ENCODE data around the gene BBS12.

BBS12 gene

GRCh38 chr4:122732329-122733026 is at the start of gene BBS12:
Gene BBS12, plus strand, starts transcription at chr4:122732704. Its CDS starts 9,189 bp downstream, at chr4:122741893.
- TF ChIP-seq, protein P1, sequence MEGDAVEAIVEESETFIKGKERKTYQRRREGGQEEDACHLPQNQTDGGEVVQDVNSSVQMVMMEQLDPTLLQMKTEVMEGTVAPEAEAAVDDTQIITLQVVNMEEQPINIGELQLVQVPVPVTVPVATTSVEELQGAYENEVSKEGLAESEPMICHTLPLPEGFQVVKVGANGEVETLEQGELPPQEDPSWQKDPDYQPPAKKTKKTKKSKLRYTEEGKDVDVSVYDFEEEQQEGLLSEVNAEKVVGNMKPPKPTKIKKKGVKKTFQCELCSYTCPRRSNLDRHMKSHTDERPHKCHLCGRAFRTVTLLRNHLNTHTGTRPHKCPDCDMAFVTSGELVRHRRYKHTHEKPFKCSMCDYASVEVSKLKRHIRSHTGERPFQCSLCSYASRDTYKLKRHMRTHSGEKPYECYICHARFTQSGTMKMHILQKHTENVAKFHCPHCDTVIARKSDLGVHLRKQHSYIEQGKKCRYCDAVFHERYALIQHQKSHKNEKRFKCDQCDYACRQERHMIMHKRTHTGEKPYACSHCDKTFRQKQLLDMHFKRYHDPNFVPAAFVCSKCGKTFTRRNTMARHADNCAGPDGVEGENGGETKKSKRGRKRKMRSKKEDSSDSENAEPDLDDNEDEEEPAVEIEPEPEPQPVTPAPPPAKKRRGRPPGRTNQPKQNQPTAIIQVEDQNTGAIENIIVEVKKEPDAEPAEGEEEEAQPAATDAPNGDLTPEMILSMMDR (IDR thresholded peaks at IDR 0.05; ENCODE audit: low read depth, low read length, missing control alignments): peak; percentile 68
- Histone ChIP-seq H3K27ac (peak within 1 kb of the TSS; percentile 83), H3K27me3 (replicated peaks) (no peaks in the 10 kb centered on the region), H3K4me3 (ENCODE audit: low read depth, low read length) (peak within 1 kb of the TSS; percentile 67), H3K36me3 (replicated peaks) (no peaks in the 10 kb centered on the region)
- peak; percentile 100 for DNase-seq
- in situ Hi-C loops (cut with HindIII; ENCODE audit: low pct_ligation_motif_present, low sequenced_read_pairs): no loop called here

DNA sequence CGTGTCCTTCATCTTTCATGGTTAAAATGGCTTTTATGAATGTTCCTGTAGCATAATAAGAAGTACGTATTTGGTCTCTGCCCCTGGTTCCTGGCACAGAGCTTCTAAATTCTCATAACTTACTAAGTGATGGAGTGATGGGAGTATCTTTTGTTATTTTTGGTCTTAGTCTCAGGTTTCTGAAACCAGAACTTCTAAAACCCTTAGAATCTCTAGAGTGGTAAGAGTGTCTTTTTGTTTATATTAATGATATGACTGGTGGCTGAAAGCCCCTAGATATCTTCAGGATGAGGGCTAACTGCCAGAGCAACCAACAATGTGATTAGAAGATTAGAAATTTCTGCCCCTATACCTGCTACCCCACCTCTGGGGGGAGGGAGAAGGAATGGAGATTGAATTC is 45.8 kb upstream of the BBS12 start:
- in situ Hi-C loops (cut with HindIII; ENCODE audit: low pct_ligation_motif_present, low sequenced_read_pairs): no loop called here
- Histone ChIP-seq H3K27ac (no peak overlapping the region), H3K36me3 (replicated peaks) (no peaks in the 10 kb centered on the region), H3K27me3 (replicated peaks) (no peaks in the 10 kb centered on the region), H3K4me3 (ENCODE audit: low read depth, low read length) (no peak overlapping the region)
- TF ChIP-seq, protein P1 (IDR thresholded peaks at IDR 0.05; ENCODE audit: low read depth, low read length, missing control alignments): no peak
- no peak for DNase-seq

DNA sequence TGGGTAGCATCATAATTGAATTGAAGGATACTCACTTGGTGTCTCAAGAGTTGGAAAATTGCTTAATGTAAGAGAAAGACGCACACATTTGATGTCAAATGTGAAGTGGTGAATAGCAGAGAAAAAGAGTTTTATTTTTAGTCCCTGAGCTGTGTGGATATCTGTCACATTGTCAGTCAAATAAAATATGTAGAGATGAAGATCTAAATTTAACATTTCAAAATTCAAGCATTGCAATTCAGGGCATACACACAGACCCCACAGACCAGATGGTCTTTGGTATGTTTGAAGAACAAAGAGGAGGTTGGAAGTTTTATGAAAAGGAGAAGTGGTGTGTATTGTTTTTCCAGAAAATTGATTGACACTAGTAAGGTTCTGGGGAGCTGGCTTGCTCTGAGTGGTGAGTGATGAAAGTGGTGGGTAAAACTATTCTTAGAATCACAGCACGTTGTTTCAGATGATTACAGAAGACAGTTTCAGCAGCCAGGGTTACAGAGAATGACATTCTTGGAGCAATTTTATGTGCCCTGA is 44.9 kb upstream of the BBS12 start:
- H3K27me3 ChIP-seq (replicated peaks): no peaks in the 10 kb centered on the region
- in situ Hi-C loops (cut with HindIII; ENCODE audit: low pct_ligation_motif_present, low sequenced_read_pairs): no loop called here
- DNase-seq: no peak
- H3K4me3 ChIP-seq (ENCODE audit: low read depth, low read length): no peak overlapping the region
- H3K36me3 ChIP-seq (replicated peaks): no peaks in the 10 kb centered on the region
- TF ChIP-seq, protein P1 (IDR thresholded peaks at IDR 0.05; ENCODE audit: low read depth, low read length, missing control alignments): no peak
- no peak overlapping the region for H3K27ac ChIP-seq

- TF ChIP-seq, protein P1 (IDR thresholded peaks at IDR 0.05; ENCODE audit: low read depth, low read length, missing control alignments): no peak
- H3K27me3 ChIP-seq (replicated peaks): no peaks in the 10 kb centered on the region
- in situ Hi-C loops (cut with HindIII; ENCODE audit: low pct_ligation_motif_present, low sequenced_read_pairs): no loop called here
- H3K36me3 ChIP-seq (replicated peaks): no peaks in the 10 kb centered on the region
- no peak for DNase-seq
- no peak overlapping the region for H3K27ac ChIP-seq
- H3K4me3 ChIP-seq (ENCODE audit: low read depth, low read length): no peak overlapping the region
Observed at GRCh38 chr4:122688529-122689140, 43.9 kb upstream of the BBS12 start.

GRCh38 chr4:122689972-122690371 is 42.5 kb upstream of the BBS12 start:
- in situ Hi-C loops (cut with HindIII; ENCODE audit: low pct_ligation_motif_present, low sequenced_read_pairs): no loop called here
- H3K27ac ChIP-seq: no peak overlapping the region
- H3K36me3 ChIP-seq (replicated peaks): no peaks in the 10 kb centered on the region
- no peaks in the 10 kb centered on the region for H3K27me3 ChIP-seq (replicated peaks)
- no peak for DNase-seq
- TF ChIP-seq, protein P1 (IDR thresholded peaks at IDR 0.05; ENCODE audit: low read depth, low read length, missing control alignments): no peak
- no peak overlapping the region for H3K4me3 ChIP-seq (ENCODE audit: low read depth, low read length)

All from brain microvascular endothelial cell (primary cell).